Muscle layer of duodenum (tissue), 2 donors: ENCODE data around the gene GFI1B.
"Not testable (repeated sequence)": the region's sequence is repeated elsewhere in the genome, so short reads cannot be mapped to it uniquely, and the experiment has no call there.

Experiments used
- H3K27ac ChIP-seq: one replicate; pipeline ENCODE4 v1.7.0; 2013; ENCODE audit warnings: mild to moderate bottlenecking, low read length
- H3K27me3 ChIP-seq: one replicate; pipeline ENCODE4 v1.7.0; 2013; ENCODE audit warnings: low read depth, mild to moderate bottlenecking, control low read depth, low read length
- H3K36me3 ChIP-seq, 2 donors: one replicate each; pipeline ENCODE4 v1.7.0; 2013; ENCODE audit warnings: low read length in 2 of 2, control low read depth in 1 of 2, mild to moderate bottlenecking in 1 of 2; ENCODE audit not compliant: insufficient read depth in 2 of 2, control insufficient read depth in 1 of 2
- H3K4me1 ChIP-seq, 2 donors: one replicate each; pipeline ENCODE4 v1.7.0; 2013; ENCODE audit warnings: low read length in 2 of 2, mild to moderate bottlenecking in 2 of 2, control low read depth in 1 of 2, moderate library complexity in 1 of 2; ENCODE audit not compliant: insufficient read depth in 2 of 2, control insufficient read depth in 1 of 2
- H3K4me3 ChIP-seq, 2 donors: one replicate each; pipeline ENCODE4 v1.7.0; 2013; ENCODE audit warnings: low read length in 2 of 2, low read depth in 1 of 2, mild to moderate bottlenecking in 1 of 2
- H3K9me3 ChIP-seq, 2 donors: one replicate each; pipeline ENCODE4 v1.7.0; 2013; ENCODE audit warnings: low read length in 2 of 2, control low read depth in 1 of 2, mild to moderate bottlenecking in 1 of 2; ENCODE audit not compliant: control insufficient read depth in 1 of 2
- donor health status: healthy.

GFI1B gene

DNA sequence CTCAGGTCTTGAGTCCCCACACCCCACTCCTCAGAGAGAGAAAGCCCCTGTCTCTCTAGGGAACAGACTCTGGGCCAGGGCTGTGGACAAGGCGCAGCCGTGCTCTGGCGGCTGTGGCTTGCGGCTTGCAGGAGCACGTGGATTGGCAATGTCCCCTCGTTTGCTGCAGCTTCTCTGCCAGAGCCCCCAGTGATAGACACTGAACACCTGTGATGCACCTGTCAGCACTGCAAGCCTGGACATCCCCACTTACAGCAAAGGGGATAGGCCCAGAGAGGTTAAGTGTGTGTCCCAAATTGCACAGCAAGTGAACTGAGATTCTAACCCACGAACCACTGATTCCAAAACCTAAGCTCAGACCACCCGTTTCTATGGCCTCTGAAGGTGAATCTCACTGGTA is 7.0 kb downstream of the GFI1B start:
- Histone ChIP-seq H3K4me3 (no peak overlapping the region), H3K27ac (no peak overlapping the region), H3K4me1 (no peaks in the 10 kb centered on the region), H3K9me3 (no peaks in the 10 kb centered on the region), H3K36me3 (no peaks in the 10 kb centered on the region), H3K27me3 (peaks cover 5% of the 10 kb centered on the region)

DNA sequence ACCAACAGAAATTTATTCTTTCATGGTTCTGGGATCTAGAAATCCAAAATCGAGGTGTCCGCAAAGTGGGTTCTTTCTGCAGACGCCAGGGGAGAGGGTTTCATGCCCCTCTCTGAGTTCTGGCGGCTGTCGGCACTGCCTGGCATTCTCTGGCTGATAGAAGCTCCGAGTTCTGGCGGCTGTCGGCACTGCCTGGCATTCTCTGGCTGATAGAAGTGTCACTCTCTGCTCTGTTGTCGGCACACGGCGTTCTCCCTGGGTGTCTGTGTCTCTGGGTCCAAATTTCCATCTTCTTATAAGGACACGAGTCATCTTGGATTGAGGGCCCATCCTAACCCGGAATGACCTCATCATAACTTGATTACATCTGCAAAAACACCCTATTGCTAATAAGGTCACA is 7.6 kb downstream of the GFI1B start:
- Histone ChIP-seq H3K36me3 (no peaks in the 10 kb centered on the region), H3K27ac (no peak overlapping the region), H3K4me1 (no peaks in the 10 kb centered on the region), H3K27me3 (peaks cover 5% of the 10 kb centered on the region), H3K9me3 (no peaks in the 10 kb centered on the region), H3K4me3 (no peak overlapping the region)

DNA sequence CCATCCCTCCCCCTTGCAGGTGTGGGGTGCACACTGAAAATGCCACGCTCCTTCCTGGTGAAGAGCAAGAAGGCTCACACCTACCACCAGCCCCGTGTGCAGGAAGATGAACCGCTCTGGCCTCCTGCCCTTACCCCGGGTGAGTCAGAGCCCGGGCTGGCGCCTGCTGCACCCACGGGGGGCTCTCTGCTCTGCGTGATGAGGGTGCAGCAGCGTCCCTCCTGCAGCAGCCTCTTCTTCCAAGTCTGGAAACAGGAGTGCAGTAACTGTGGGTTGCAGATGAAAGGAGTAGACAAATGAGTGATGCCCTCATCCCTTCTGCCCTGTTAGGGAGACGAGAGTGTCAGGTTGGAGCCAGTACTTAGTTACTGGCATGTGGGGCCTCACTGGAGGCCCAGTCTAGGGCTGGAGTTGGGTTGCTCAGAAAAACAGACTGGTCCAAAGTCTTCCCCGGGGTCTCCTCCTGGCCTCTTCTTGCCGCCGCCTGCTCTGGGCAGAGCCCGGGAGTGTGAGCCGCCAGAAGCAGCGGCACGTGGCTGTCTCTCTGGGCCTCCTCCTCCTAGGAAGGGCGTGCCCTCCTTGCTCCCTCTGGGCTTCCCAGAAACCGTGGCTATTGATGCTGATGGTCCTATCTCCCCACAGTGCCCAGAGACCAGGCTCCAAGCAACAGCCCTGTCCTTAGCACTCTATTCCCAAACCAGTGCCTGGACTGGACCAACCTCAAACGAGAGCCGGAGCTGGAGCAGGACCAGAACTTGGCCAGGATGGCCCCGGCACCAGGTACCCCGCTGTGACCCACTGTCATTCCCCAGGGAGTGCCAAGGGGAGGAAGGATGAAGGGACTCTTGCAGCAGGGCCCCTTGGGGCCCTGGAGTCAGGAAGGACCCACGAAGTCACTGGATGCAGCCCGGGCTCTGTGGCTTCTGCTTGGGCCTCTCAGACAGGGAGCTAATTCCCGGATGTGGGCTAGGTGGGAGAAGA is 8.4 kb downstream of the GFI1B start:
- Histone ChIP-seq H3K9me3 (no peaks in the 10 kb centered on the region), H3K4me1 (no peaks in the 10 kb centered on the region), H3K4me3 (no peak overlapping the region), H3K27me3 (peaks cover 5% of the 10 kb centered on the region), H3K36me3 (no peaks in the 10 kb centered on the region), H3K27ac (no peak overlapping the region)

DNA sequence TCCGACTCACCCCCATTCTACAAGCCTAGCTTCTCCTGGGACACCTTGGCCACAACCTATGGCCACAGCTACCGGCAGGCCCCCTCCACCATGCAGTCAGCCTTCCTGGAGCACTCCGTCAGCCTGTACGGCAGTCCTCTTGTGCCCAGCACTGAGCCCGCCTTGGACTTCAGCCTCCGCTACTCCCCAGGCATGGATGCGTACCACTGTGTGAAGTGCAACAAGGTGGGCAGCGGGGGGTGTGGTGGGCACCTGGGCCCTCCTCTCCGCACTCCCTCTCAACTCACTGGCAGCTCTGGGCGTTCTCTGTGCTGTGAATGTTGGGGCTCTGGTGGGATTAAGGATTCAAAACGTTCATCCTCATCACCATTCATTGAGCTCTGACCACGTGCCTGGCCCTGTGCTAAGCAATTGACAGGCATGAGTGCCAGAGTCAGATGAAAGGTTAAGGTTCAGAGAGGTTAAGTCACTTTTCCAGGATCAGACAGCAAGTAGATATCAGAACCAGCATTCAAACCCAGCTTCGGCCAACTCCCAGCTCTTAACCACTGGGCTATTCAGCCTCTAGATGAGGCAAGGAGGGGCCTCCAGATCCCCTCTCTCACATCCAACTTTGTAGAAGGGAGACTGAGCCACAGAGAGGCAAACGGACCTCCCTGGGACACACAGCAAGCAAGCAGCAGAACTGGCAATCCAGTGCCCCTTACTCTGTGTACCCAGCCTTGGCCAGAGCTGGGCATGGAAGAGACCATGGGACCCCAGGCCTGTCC is 9.9 kb downstream of the GFI1B start:
- H3K9me3 ChIP-seq, result no peaks in the 10 kb centered on the region
- peaks cover 5% of the 10 kb centered on the region for H3K27me3 ChIP-seq
- no peak overlapping the region for H3K27ac ChIP-seq
- no peak overlapping the region for H3K4me3 ChIP-seq
- H3K36me3 ChIP-seq, result no peaks in the 10 kb centered on the region
- no peaks in the 10 kb centered on the region for H3K4me1 ChIP-seq

DNA sequence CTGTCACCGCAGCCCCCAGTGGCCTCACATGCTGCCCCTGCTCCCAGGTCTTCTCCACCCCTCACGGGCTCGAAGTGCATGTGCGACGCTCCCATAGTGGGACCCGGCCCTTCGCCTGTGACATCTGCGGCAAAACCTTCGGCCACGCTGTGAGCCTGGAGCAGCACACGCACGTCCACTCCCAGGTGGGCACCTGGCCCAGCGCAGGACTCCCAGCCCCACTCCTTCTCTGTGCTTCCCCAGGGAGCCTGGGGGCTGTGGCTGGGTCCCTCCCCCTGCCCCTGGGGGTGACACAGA is 10.5 kb downstream of the GFI1B start:
- Histone ChIP-seq H3K4me1 (no peaks in the 10 kb centered on the region), H3K9me3 (no peaks in the 10 kb centered on the region), H3K27me3 (peaks cover 5% of the 10 kb centered on the region), H3K27ac (no peak overlapping the region), H3K36me3 (no peaks in the 10 kb centered on the region), H3K4me3 (no peak overlapping the region)

DNA sequence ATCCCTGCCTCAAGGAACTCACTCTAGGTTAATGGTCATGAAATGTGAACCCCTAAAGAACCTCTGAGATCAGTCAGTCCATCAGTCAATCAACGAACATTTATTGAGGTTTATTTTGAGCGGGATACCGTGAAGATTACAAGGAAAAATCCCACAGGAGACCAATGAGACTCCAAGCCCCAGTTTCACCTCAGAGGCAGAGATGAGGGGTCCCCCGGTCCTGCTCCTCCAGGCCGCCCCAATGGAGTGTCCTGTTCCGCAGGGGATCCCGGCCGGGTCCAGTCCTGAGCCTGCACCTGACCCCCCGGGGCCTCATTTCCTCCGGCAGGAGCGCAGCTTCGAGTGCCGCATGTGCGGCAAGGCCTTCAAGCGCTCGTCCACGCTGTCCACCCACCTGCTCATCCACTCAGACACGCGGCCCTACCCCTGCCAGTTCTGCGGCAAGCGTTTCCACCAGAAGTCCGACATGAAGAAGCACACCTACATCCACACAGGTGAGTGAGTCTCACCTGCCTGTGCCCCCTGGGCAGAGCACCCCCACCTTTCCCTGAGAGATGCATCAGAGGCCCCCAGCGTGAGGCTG is 11.0 kb downstream of the GFI1B start:
- H3K4me1 ChIP-seq, result no peaks in the 10 kb centered on the region
- H3K27ac ChIP-seq, result no peak overlapping the region
- H3K9me3 ChIP-seq, result no peaks in the 10 kb centered on the region
- H3K36me3 ChIP-seq, result no peaks in the 10 kb centered on the region
- H3K27me3 ChIP-seq, result no peaks in the 10 kb centered on the region
- no peak overlapping the region for H3K4me3 ChIP-seq

DNA sequence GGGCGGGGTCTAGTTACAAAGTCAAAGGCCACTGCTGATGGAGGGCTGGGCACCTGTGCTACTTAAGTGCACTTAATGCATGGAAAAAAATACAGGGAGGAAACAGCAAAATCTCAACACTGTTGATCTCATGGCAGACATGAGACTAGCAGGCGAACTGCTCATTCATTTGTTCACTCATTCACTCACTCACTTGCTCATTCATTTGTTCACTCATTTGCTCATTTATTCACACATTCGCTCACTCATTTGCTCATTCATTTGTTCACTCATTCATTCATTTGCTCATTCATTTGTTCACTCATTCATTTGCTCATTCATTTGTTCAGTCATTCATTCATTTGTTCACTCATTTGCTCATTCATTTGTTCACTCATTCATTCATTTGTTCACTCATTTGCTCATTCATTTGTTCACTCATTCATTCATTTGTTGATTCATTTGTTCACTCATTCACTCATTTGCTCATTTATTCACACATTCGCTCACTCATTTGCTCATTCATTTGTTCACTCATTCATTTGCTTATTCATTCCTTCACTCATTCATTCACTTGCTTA is 11.6 kb downstream of the GFI1B start:
- not testable (repeated sequence) for H3K9me3 ChIP-seq, H3K27me3 ChIP-seq, H3K4me1 ChIP-seq

DNA sequence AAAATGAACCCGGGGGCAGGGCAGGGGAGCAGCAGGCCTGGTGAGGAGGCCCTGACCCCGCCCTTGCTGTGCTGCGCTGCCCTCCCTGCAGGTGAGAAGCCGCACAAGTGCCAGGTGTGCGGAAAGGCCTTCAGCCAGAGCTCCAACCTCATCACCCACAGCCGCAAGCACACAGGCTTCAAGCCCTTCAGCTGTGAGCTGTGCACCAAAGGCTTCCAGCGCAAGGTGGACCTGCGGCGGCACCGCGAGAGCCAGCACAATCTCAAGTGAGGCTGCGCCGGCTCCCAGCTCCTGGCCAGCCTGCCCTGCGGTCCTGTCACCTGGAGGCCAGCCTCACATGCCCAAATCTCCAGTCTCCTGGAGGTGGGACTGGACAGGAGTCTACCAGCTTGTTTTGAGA is 12.3 kb downstream of the GFI1B start:
- Histone ChIP-seq H3K27me3 (no peaks in the 10 kb centered on the region), H3K36me3 (no peaks in the 10 kb centered on the region), H3K4me3 (no peak overlapping the region), H3K4me1 (no peaks in the 10 kb centered on the region), H3K27ac (no peak overlapping the region), H3K9me3 (no peaks in the 10 kb centered on the region)

More for the DNA sequence above, 11.6 kb downstream of the GFI1B start:
- H3K27ac ChIP-seq, H3K4me3 ChIP-seq, H3K36me3 ChIP-seq: not testable (repeated sequence)

DNA sequence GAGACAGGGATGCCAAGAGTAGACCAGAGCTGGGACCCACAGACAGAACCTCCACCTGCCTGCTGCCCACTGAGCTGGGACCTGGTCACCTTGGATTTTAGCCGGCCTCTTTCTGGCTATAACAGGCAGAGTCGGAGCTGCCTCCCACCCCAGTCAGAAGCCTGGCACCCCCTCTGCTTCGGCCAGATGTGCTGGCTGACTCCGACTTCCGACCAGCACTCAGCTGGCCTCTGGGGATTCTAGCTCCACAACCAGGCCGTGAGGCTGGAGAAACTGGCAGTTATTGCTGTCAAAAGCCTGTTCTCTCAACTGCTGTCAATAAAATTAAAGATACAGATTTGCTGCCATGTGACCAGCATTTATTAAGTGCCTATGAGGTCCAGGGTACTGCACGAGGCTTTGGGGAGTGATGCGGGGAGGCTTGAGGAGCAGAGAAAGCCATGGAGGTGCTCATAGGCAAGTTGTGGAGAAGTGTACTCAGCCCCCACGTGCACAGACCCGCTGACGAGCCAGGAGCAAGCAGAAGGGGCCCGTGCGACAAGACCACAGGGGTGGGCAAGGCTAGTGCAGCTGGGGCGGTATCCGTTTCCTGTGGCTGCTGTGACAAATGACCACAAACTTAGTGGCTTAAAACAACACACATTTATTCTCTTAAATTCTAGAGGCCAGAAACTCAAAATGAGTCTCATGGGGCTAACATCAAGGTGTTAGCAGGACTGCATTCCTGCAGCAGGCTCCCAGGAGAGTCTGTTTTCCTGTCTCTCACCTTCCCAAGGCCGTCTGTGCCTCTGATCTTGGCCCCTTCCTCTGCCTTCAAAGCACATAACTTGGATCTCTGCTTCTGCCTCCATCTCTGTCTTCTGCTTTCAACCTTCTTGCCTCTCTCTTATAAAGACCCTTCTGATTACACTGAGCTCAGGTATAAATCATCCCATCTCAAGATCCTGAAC is 13.1 kb downstream of the GFI1B start:
- Histone ChIP-seq H3K4me3 (no peak overlapping the region), H3K4me1 (no peaks in the 10 kb centered on the region), H3K27ac (no peak overlapping the region), H3K27me3 (no peaks in the 10 kb centered on the region), H3K9me3 (no peaks in the 10 kb centered on the region), H3K36me3 (no peaks in the 10 kb centered on the region)

DNA sequence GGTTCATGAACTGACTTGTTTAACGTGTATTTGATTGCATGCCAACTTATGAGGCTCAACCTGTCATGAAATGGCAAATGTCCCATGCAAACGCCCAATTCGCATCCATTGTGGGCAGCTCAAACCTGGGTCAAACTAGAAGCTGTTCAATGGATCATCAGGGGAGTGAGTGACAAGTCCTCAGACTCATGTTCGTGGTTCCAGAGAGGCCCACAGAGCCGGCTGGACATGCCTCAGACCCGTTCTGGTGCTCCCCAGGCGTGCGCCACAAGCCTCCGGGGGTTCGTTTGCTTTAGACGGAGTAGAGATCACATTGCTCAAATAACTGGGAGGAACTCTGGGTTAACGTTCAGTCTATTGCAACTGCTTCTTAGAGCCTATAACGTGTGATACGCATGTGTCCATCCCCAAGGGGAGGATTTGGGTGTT is 15.0 kb downstream of the GFI1B start:
- H3K9me3 ChIP-seq, result no peaks in the 10 kb centered on the region
- no peaks in the 10 kb centered on the region for H3K36me3 ChIP-seq
- H3K27ac ChIP-seq, result no peak overlapping the region
- no peaks in the 10 kb centered on the region for H3K4me1 ChIP-seq
- no peak overlapping the region for H3K4me3 ChIP-seq
- H3K27me3 ChIP-seq, result no peaks in the 10 kb centered on the region
